Kidney (tissue), 14 donors: ENCODE measurements around the gene ZDHHC14. TPM values are rescaled to one million over a fixed set of nuclear protein-coding genes. Genes with fewer than 3 reads are reported as not detected.

Experiments used
- DNase-seq, 5 donors: peaks; one replicate each; pipeline ENCODE4 v3.0.0-alpha.2; 2013 to 2020
- FAIRE-seq: peaks from 2 replicates; lab custom pipeline; 2012; peaks lifted over from hg19 to GRCh38; lab: Jason Lieb, UNC
- H3K27ac ChIP-seq, 2 donors: one replicate each; pipeline ENCODE4 v1.7.0; 2013; ENCODE audit warnings: low read depth in 2 of 2, low read length in 2 of 2, inconsistent platforms in 1 of 2
- H3K27me3 ChIP-seq: one replicate; pipeline ENCODE4 v1.7.1; 2013; ENCODE audit warnings: low read length, inconsistent platforms; ENCODE audit not compliant: control insufficient read depth, insufficient read depth
- H3K36me3 ChIP-seq, 3 donors: one replicate each; pipeline versions ENCODE4 v1.7.0 to v1.7.1; 2013; ENCODE audit warnings: low read length in 3 of 3, control low read depth in 1 of 3, inconsistent platforms in 1 of 3; ENCODE audit not compliant: insufficient read depth in 3 of 3, control insufficient read depth in 2 of 3
- H3K4me1 ChIP-seq, 3 donors: one replicate each; pipeline versions ENCODE4 v1.7.0 to v1.7.1; 2013; ENCODE audit warnings: low read length in 3 of 3, inconsistent platforms in 1 of 3, low read depth in 1 of 3; ENCODE audit not compliant: control insufficient read depth in 2 of 3, insufficient read depth in 2 of 3
- H3K4me3 ChIP-seq, 3 donors: one replicate each; pipeline versions ENCODE4 v1.7.0 to v1.8.1; 2013; ENCODE audit warnings: low read length in 3 of 3, control low read depth in 1 of 3, inconsistent platforms in 1 of 3
- H3K9ac ChIP-seq, 3 donors: one replicate each; pipeline versions ENCODE4 v1.7.0 to v1.7.1; 2013; ENCODE audit warnings: low read length in 3 of 3, control low read depth in 1 of 3, inconsistent platforms in 1 of 3
- H3K9me3 ChIP-seq, 3 donors: one replicate each; pipeline versions ENCODE4 v1.7.0 to v1.7.1; 2013; ENCODE audit warnings: low read length in 3 of 3, control low read depth in 1 of 3, inconsistent platforms in 1 of 3; ENCODE audit not compliant: control insufficient read depth in 2 of 3, insufficient read depth in 1 of 3
- CTCF ChIP-seq: IDR thresholded peaks from 3 replicates; pipeline ENCODE4 v1.5.1; 2012; ENCODE audit warnings: mild to moderate bottlenecking, moderate library complexity, borderline replicate concordance; ENCODE audit not compliant: insufficient read depth; ENCODE audit errors: extremely low read depth
- intact Hi-C: fragments of 100-400 bp; cut with DNase I; formaldehyde crosslinking; loops from one replicate; pipeline ENCODE4 v1.11.1; 2022
- polyA plus RNA-seq: library from polyadenylated mRNA; stranded (reverse); fragments of 350-450 nt; fragmentation: Illumina TruSeq; extraction: RNeasy Lipid Tissue Mini Kit (QIAGEN cat#74804); gene quantifications from one replicate; pipeline ENCODE4 v1.2.3, GENCODE V29; 2014; ENCODE audit warnings: low read depth, low replicate concordance; ENCODE audit not compliant: insufficient read depth
- total RNA-seq: library from RNA; stranded (reverse); fragmentation: NEBNext Ultra II Directional; extraction: Animal tissue kit (Norgen Biotek cat#: 25700); gene quantifications from one replicate; pipeline ENCODE4 v1.2.1, GENCODE V29; 2021
- donor health status: control.
- donor health status: control.
- donor health status: control.
- donor health status: control.
- donor health status: control.
- donor health status: DM: yes; HTN: yes; CAD: no.
- donor health status: Normal renal cell carcinoma (clear cell type).

ZDHHC14 gene
- total and polyA plus RNA-seq, 2 donors from 2014 or later, result 13.5 to 26.7 TPM

- FAIRE-seq (no peak), DNase-seq (peak in 1 of 5 donors; percentile 46)
- H3K9ac ChIP-seq, result no peak overlapping the region
- no peak overlapping the region for H3K4me3 ChIP-seq
- no peak for TF ChIP-seq CTCF
- no peak overlapping the region for H3K27ac ChIP-seq
- no peaks in the 10 kb centered on the region for H3K27me3 ChIP-seq
- no peaks in the 10 kb centered on the region for H3K4me1 ChIP-seq
- no peaks in the 10 kb centered on the region for H3K36me3 ChIP-seq
- no peaks in the 10 kb centered on the region for H3K9me3 ChIP-seq
- intact Hi-C loops, result no loop called here
Measured at GRCh38 chr6:157471895-157472686, 91.1 kb downstream of the ZDHHC14 start.

GRCh38 chr6:157476797-157477196 lies 95.8 kb downstream of the ZDHHC14 start:
- no peaks in the 10 kb centered on the region for H3K36me3 ChIP-seq
- H3K4me3 ChIP-seq, result no peak overlapping the region
- DNase-seq, result no peak
- no peak overlapping the region for H3K27ac ChIP-seq
- no peak for TF ChIP-seq CTCF
- intact Hi-C loops, result no loop called here
- no peaks in the 10 kb centered on the region for H3K27me3 ChIP-seq
- no peak for FAIRE-seq
- H3K4me1 ChIP-seq, result no peaks in the 10 kb centered on the region
- no peak overlapping the region for H3K9ac ChIP-seq
- H3K9me3 ChIP-seq, result no peaks in the 10 kb centered on the region

GRCh38 chr6:157478926-157479325 lies 97.9 kb downstream of the ZDHHC14 start:
- intact Hi-C loops, result no loop called here
- Histone ChIP-seq H3K27me3 (no peaks in the 10 kb centered on the region), H3K4me3 (no peak overlapping the region), H3K27ac (no peak overlapping the region), H3K9ac (no peak overlapping the region), H3K36me3 (no peaks in the 10 kb centered on the region), H3K4me1 (no peaks in the 10 kb centered on the region), H3K9me3 (no peaks in the 10 kb centered on the region)
- FAIRE-seq (no peak), DNase-seq (no peak)
- no peak for TF ChIP-seq CTCF
